ENCODE data around the gene LRG1. TPM values are rescaled to one million over a fixed set of nuclear protein-coding genes. Genes with fewer than 3 reads are reported as not detected.

Gene LRG1
- total RNA-seq, 1 experiment from 2014 or later: 0.51 TPM

DNA sequence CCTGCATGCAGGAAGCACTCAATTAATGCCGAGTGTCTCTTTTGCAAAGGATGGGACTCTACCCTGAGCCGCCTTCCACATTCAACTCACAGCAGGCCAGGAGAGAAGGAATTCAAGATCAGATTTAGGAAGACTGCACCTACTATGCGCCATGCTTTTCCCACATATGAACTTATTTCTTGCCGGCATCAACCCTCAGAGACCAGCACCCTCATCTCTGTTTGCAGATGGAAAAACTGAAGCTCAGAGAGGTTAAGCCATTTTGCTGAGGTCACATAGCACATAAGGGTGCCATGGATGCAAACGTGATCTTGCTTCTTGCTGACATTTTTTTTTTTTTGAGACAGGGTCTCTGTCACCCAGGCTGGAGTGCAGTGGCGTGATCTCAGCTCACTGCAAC, 33.8 kb upstream of the LRG1 start:
- Histone ChIP-seq H3K9ac (ENCODE audit: low read length) (no peak overlapping the region), H3K36me3 (ENCODE audit: low read depth, low read length) (no peaks in the 10 kb centered on the region), H3K27me3 (ENCODE audit: low read length) (no peaks in the 10 kb centered on the region), H3K4me1 (ENCODE audit: insufficient read depth, low read length) (peaks cover 15% of the 10 kb centered on the region), H3K79me2 (ENCODE audit: low read length) (no peaks in the 10 kb centered on the region), H3K9me3 (ENCODE audit: low read length) (no peaks in the 10 kb centered on the region), H3K27ac (ENCODE audit: low read length) (no peak overlapping the region), H3F3A (ENCODE audit: low read length, unreplicated experiment) (no peaks in the 10 kb centered on the region), H3K9me2 (replicated peaks; ENCODE audit: low read length) (no peaks in the 10 kb centered on the region), H3K4me2 (ENCODE audit: low read length) (no peak overlapping the region), H2AFZ (ENCODE audit: low read length) (no peak overlapping the region), H4K20me1 (ENCODE audit: low read length) (no peaks in the 10 kb centered on the region), H3K4me3 (ENCODE audit: low read length) (no peak overlapping the region)
- ChIA-PET POLR2A (ENCODE audit: unreplicated experiment) (no interaction called here), CTCF (interaction anchor here (0.5 to 0.7 kb wide), 2 partner anchors 104 to 257 kb away, joined by 3 read pairs; no protein-coding TSS in a partner anchor)
- ATAC-seq (no peak), DNase-seq (no peak)
- intact Hi-C loops (cut with micrococcal nuclease): no loop called here
- BruUV-seq (replicated peaks): no TSS peak
- TF ChIP-seq EZH2 (IDR thresholded peaks at IDR 0.05; ENCODE audit: low read length, unreplicated experiment) (no peak), EZH2phosphoT487 (IDR thresholded peaks at IDR 0.05; ENCODE audit: borderline replicate concordance, low read length) (no peak), CTCF (conservative IDR thresholded peaks at IDR 0.05; ENCODE audit: low read depth, low read length) (no peak)

DNA sequence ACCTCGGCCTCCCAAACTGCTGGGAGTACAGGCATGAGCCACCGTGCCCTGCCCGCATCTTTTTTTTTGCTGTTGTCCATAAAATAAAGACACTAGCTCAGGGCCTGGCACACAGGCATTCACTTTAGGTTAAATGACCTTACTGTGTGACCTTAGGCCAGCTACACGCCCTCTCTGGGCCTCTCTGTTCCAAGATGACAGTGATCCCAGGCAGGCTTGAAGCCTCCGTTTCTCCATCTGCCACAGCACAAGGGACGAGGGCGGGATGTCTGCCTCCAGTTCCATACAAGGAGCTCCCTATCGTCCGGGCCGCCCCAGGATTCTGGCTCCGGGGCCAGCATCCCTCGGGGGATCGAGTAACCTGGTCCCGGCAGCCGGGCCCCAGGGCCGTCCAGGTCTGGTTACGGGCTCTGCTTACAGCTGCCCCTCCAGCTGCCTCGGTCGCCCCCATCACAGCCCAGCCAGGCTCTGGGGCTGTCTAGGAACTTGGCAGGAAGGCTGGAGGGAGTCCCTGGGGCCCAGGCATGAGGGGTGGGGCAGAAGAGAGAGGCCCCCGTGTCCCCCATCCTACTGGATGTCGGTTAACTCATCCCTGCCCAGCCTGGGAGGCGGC, 31.6 kb upstream of the LRG1 start:
- no peaks in the 10 kb centered on the region for H3K79me2 ChIP-seq (ENCODE audit: low read length)
- POLR2A ChIA-PET (ENCODE audit: unreplicated experiment): no interaction called here
- H3K9ac ChIP-seq (ENCODE audit: low read length): no peak overlapping the region
- peaks cover 19% of the 10 kb centered on the region for H3K4me1 ChIP-seq (ENCODE audit: insufficient read depth, low read length)
- H3K9me2 ChIP-seq (replicated peaks; ENCODE audit: low read length): no peaks in the 10 kb centered on the region
- intact Hi-C loops (cut with micrococcal nuclease): no loop called here
- no peak for DNase-seq
- H4K20me1 ChIP-seq (ENCODE audit: low read length): no peaks in the 10 kb centered on the region
- H3K9me3 ChIP-seq (ENCODE audit: low read length): no peaks in the 10 kb centered on the region
- no peak overlapping the region for H3K27ac ChIP-seq (ENCODE audit: low read length)
- H2AFZ ChIP-seq (ENCODE audit: low read length): no peak overlapping the region
- H3K4me3 ChIP-seq (ENCODE audit: low read length): no peak overlapping the region
- no peak overlapping the region for H3K4me2 ChIP-seq (ENCODE audit: low read length)
- TF ChIP-seq CTCF (conservative IDR thresholded peaks at IDR 0.05; ENCODE audit: low read depth, low read length): no peak
- no peak for TF ChIP-seq EZH2 (IDR thresholded peaks at IDR 0.05; ENCODE audit: low read length, unreplicated experiment)
- TF ChIP-seq EZH2phosphoT487 (IDR thresholded peaks at IDR 0.05; ENCODE audit: borderline replicate concordance, low read length): no peak
- H3K36me3 ChIP-seq (ENCODE audit: low read depth, low read length): no peaks in the 10 kb centered on the region
- H3K27me3 ChIP-seq (ENCODE audit: low read length): no peaks in the 10 kb centered on the region
- no peak for ATAC-seq
- BruUV-seq (replicated peaks): no TSS peak
- no peaks in the 10 kb centered on the region for H3F3A ChIP-seq (ENCODE audit: low read length, unreplicated experiment)
- CTCF ChIA-PET: no interaction called here

DNA sequence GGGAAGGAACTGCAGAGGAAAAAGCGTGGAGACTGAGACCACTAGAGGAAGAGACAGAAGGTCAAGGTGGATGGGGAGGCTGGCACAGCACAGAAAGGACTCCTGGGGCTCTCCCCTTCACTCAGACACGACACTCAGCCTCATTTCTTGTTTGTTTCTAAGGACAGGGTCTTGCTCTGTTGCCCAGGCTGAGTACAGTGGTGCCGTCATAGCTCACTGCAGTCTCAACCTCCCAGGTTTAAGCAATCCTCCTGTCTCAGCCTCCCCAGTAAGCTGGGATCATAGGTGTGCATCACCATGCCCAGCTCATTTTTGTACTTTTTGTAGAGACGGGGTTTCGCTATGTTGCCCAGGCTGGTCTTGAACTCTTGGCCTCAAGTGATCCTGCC, 31.1 kb upstream of the LRG1 start:
- H3F3A ChIP-seq (ENCODE audit: low read length, unreplicated experiment): no peaks in the 10 kb centered on the region
- H3K4me2 ChIP-seq (ENCODE audit: low read length): no peak overlapping the region
- ChIA-PET CTCF (no interaction called here), POLR2A (ENCODE audit: unreplicated experiment) (no interaction called here)
- H3K36me3 ChIP-seq (ENCODE audit: low read depth, low read length): no peaks in the 10 kb centered on the region
- intact Hi-C loops (cut with micrococcal nuclease): no loop called here
- BruUV-seq (replicated peaks): no TSS peak
- H3K9ac ChIP-seq (ENCODE audit: low read length): no peak overlapping the region
- no peaks in the 10 kb centered on the region for H3K79me2 ChIP-seq (ENCODE audit: low read length)
- TF ChIP-seq EZH2phosphoT487 (IDR thresholded peaks at IDR 0.05; ENCODE audit: borderline replicate concordance, low read length): no peak
- TF ChIP-seq EZH2 (IDR thresholded peaks at IDR 0.05; ENCODE audit: low read length, unreplicated experiment): no peak
- no peak for TF ChIP-seq CTCF (conservative IDR thresholded peaks at IDR 0.05; ENCODE audit: low read depth, low read length)
- no peak overlapping the region for H3K4me3 ChIP-seq (ENCODE audit: low read length)
- no peak overlapping the region for H2AFZ ChIP-seq (ENCODE audit: low read length)
- no peaks in the 10 kb centered on the region for H3K9me2 ChIP-seq (replicated peaks; ENCODE audit: low read length)
- DNase-seq (no peak), ATAC-seq (no peak)
- H3K27me3 ChIP-seq (ENCODE audit: low read length): no peaks in the 10 kb centered on the region
- no peaks in the 10 kb centered on the region for H4K20me1 ChIP-seq (ENCODE audit: low read length)
- H3K4me1 ChIP-seq (ENCODE audit: insufficient read depth, low read length): peaks cover 19% of the 10 kb centered on the region
- H3K27ac ChIP-seq (ENCODE audit: low read length): no peak overlapping the region
- no peaks in the 10 kb centered on the region for H3K9me3 ChIP-seq (ENCODE audit: low read length)
